ENCODE data around the gene THOC1.

THOC1 gene

DNA sequence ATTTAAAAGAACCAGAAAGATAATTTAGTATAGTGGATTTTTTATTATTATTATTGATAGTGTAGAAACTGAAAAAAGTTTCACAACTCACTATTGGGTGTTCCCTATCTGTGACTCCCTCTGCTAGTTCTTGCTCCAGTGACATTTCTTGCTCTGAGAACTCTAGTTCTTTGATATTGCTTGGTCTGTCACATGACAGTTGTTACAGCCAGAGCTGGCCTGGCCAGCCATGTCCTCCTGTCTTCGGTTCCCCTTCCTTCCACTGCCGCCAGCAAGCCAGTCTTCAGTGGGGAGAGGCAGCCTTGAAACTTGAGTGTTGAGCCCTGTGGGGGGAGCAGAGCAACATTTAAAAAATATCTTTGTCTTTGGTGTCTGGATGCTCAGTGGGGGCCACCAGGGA is 7.6 kb upstream of the THOC1 start:
- DNase-seq, result no peak
- no peak for ATAC-seq

DNA sequence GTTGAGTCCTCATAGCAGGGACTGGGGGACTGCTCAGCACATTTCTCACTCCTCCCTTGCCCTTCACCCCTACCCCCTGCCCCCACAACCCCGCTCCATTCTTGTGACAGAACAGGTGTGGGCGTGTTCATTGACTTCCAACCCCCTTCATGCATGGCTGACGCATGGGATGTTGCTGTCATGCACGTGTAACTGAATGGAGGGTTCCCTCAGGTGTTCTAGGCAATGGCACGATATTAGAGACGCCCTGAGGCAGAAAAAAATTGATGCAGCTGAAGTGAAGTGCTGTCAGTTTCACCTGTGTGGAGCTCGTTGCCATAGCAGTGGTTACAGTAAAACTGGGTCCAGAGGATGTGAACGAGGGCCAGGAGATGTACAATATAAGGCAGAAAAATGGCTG is 6.5 kb upstream of the THOC1 start:
- ATAC-seq, result no peak
- no peak for DNase-seq

DNA sequence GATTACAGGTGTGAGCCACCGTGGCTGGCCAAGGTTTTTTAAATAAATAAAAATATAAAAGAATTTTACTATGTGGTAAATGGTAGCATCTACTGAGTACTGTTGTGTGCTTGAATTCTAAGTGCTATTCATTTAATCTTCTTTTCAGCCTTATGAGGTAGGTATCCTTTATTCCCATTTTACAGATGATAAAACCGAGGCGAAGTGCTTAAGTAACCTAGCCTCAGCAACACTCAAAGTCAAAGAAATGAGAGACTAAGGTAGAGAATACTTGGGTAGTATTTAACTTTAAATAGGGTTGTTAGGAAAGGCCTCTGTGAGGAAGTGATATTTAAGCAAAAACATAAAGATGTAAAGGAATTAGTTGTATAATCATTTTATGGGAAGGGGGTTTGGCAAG is 5.7 kb upstream of the THOC1 start:
- ATAC-seq, result no peak

DNA sequence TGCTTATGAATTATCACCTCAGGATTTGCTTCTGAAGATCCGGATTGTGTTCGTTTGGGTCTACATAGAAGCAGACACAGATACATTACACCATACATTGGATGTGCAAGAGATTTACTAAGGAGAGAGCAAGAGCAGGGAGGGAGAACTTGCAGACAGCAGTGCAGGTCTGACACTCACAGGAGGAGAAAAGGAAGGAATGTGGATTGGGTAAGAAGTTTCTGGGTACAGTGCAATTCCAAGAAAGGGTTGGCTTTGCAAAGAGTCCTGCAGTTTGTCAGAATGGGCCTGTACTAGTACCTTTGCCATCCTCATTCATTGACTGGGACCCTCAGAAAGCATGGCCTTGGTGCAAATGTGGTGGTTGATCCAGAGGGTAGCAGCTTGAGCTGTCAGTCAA is 4.8 kb upstream of the THOC1 start:
- ATAC-seq (no peak), DNase-seq (no peak)

More for the DNA sequence above, 5.7 kb upstream of the THOC1 start:
- no peak for DNase-seq

DNA sequence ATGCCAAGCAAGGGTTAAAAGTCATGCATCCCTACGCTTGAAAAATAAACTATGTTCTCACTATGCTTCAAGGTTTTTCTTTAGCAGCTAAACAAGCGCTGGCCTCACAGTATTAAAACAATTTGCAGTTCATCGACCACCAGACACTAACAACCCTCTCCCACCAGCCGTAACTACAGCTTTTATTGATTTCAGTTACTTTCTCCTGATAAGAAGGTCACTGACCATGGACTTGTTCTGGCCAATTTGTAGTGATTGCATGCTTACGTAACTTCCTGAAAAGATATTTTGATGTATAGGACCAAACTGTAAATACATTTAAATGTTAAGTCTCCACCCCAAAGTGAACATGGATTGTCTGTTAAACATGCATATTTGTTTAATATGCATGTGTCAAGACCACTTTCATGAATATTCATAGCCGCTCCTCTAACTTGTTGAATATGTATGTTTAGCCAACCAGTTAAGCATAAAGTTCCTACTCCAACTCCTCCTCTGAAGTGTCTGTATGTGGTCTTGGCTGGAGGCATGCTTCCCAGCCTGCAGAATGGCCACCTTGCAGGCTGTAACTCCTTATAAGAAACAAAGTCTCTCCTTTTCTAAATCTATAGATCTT is 1.7 kb upstream of the THOC1 start:
- ATAC-seq (no peak), DNase-seq (no peak)

DNA sequence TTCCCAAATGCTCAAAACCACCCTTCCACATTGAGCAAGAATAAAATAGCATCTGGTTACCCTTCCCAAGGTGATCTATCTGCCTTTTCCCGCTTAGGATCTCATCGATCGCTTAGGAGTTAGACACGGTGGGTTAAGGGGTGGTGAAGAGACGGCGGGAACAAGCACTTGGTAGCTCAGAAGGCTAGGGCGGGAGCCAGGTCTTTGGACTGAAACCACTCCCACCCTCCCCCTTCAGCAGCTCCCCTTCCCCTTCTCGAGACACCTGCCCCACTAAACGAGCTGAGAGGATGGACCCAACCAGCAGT is 513 bp downstream of the THOC1 start:
- no peak for ATAC-seq
- DNase-seq, result no peak

DNA sequence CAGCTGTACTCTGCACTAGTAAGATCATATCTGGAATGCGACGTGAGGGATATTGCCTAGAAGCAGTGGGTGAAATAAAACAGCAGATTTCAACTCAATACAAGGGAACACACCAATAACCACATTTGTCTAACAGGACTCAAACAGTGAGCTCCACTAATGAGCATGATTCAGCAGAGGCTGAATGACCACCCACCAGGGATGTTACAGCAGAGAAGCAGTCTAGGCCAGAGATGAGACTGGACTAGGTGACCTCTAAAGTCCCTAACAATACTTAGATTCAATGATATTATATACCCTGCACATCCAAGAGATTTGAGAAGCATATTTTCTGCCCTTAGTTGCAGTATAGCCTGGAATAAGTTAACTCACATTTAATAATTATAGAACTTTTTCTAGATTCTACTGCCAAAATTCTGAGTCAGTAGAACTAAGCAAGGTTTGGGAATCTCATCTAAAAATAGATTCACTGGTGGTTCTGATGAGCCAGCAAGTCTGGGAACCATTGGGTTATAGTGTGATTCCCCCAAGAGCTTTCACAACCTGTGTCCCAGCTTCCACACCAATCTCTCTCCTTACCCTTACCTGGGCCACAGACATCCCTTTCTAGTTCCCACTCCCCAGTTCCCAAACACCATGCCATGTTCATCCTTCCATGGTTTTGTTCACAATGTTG is 6.3 kb downstream of the THOC1 start:
- DNase-seq, result no peak
- no peak for ATAC-seq

DNA sequence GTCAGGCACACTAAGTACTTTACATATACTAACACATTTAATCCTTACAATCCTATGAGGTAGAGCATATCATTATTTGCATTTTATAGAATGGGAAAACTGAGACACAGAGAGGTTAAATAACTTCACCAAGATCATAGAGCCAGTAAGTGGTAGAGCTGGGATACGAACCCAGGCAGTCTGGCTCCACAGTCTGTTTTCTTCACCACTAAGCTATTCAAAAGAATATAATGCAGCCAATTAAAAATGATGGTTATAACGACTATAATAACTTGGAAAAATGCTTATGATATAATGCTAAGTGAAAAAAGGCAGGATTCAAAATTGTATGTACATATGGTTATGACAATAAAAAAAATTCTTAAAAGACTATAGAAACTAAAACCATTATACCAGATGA is 7.3 kb downstream of the THOC1 start:
- ATAC-seq (no peak), DNase-seq (no peak)

DNA sequence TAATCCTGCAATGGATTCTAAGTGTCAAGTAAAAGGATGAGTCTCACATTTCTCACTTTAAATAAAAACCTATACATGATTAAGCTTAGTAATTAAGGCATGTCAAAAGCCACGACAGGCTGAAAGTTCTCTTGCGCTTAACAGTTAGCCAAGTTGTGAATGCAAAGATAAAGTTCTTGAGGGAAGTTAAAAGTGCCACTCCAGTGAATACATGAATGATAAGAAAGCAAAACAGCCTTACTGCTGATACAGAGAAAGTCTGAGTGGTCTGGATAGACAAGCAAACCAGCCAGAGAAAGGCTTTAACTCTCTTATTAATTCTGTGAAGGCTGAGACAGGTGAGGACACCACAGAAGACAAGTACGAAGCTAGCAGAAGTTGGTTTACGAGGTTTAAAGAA is 12.7 kb downstream of the THOC1 start:
- ATAC-seq (no peak), DNase-seq (no peak)

DNA sequence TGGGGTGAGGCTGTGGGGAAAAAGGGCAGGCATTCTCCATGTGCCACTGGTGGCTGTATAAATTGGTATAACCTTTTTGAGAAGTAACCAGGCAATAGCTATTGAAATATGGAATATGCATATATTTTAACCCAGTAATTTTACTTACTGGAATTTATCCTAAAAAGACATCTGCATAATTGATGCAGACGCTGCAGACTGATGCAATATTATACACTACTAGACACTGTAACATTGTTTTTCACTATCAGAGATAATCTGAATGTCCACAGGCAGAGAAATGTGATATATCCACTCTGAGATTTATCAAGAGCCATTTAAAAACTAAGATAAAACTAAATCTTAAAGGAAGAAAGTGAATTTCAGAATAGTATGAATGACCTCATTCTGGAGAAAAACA is 14.7 kb downstream of the THOC1 start:
- DNase-seq (no peak), ATAC-seq (no peak)

DNA sequence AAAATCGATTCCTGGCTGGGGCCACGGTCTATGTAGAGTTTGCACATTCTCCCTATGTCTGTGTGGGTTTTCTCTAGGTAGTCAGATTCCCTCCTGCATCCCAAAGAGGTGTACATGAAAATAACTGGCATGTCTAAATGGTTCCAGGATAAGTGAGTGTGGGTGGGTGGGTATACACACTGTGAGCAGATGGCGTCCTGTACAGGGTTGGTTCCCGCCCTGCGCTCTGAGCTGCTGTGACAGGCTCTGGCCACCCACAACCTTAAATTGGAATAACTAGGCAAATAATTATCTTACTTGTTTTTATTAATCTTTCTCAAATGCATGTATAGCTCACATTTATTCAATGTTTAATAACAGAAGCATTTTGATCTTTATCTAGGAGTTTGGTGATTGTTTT is 16.3 kb downstream of the THOC1 start:
- DNase-seq, result no peak
- ATAC-seq, result no peak

DNA sequence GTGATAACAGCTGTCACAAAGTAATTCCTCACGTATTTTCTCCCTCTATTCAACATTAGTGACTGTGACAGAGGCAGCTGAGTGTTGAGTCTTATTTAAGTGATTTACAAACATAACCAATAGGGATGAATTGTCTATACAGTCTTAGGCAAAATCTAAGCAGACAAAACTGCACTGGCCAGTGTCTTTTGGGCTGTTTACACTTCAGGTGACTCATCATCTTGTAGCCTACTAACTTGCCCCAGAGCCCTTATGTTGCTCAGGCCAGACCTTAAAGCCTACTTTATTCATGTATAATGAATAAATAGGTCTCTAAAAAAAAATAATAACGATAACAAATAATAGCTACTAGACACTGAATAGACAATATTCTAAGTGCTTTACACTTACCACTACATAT is 17.2 kb downstream of the THOC1 start:
- ATAC-seq (no peak), DNase-seq (no peak)

DNA sequence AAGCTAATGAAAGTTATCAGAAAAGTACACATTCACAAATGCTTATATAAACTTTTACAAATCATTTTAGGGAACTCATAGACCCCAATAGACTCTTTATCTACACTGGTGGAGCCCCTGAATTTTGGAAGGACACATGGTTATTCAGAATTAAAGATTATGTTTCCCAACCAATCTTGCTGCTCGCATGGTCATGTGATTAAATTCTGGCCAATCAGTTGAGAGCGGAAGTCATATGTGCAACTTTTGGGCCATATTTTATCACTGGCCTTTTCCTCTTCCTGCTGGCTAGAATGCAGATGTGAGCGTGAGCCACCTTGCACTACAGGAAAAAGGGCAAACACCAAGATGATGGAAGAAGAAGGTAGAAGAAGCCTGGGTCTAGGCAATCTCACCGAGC is 19.8 kb downstream of the THOC1 start:
- ATAC-seq (no peak), DNase-seq (no peak)

DNA sequence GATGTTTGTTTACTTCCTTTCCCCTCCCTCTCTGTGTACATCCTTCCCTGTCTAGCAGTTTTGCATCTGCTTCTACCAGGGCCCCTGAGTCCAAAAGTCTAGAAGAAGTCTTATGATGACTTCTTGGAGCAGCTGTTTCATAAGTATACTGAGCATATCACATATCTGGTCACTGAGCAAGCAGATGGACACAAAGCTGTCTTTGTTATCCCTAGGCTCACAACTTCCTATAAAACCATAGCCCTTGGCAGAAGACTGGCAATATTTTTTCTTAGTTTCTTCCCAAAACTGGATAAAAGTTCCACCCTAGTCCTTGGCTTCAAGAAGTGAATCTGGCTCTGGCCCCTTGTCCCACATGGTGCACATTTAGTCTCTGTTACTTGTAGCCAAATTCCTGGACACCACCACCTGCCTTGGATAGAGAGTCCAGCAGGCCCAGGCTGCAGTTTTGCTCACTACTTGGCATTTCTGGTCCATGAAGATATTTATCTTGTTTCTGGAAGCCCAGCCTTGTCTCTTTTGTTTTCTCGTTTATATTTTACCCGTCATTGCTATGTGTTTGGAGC is 22.5 kb downstream of the THOC1 start:
- no peak for DNase-seq
- ATAC-seq, result no peak

DNA sequence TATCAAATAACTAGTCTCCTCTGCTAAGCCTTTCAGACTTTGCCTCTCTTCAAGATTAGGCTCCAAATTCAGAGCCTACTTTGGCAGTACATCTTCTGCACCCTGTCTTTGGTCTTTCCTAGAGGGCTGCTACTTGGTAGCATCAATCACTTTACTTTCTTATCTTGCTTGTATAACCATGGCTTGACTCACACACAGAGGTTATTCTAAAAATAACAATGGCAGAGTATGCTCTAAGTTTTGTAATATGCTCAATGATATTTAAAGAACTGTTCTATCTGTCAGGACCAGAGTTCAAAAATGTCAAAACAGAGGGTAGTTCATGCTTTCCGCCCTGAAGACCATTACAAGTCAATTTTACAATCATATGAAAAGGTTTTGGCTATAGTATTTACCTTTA is 27.7 kb downstream of the THOC1 start:
- DNase-seq (no peak), ATAC-seq (no peak)

DNA sequence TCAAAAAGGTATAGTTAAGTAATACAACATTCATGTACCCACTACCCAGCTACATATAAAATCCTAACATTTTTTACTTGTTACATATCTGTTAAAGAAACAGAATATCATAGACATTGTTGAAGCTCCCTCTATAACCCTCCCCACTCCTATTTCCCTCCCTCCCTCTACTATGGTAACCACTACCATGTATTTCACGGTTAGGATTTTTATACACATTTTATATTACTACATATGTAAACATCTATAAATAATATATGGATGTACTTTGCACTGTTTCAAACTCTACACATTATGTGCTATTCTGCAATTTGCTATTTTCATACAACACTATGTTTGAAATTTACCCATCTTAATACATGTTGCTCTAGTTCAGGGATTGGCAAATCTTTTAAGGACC is 36.3 kb downstream of the THOC1 start:
- no peak for DNase-seq
- no peak for ATAC-seq

DNA sequence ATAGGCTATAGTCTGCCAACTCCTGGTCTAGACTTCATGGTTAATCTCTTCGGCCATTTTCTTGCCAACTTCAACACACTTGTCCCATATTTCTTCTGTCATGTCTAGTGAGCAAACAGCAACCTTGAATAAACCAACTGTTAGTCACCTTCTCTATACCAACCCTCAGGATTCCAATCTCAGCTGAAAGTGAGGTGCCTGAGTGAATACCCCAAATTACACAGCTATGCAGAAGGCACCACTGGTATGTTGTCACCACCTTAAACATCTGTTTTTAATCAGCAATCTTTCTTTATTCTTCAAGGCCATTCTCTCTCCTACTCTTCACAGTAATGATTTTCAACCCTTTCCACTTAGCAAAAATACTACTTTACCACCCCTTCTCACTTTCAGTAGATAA is 39.3 kb downstream of the THOC1 start:
- DNase-seq (no peak), ATAC-seq (no peak)

DNA sequence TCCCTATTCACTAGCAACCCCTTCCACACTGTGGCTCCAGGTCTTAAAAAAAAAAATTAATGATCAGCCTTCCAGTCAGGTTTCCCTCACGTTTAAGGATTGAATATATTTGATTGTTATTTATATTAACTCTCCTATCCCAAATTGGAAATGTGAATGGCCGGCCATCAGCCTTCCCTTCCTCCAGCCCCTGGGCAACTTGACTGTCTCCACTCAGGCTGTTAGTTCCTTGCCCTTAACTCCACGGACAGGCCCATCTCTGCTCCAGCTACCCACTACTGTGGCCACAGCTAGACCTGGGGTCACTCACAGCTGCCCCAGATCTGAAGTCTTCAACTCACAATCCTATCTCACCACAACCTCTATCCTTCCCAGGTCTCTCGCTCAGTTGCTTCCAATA is 39.9 kb downstream of the THOC1 start:
- ATAC-seq (no peak), DNase-seq (no peak)

DNA sequence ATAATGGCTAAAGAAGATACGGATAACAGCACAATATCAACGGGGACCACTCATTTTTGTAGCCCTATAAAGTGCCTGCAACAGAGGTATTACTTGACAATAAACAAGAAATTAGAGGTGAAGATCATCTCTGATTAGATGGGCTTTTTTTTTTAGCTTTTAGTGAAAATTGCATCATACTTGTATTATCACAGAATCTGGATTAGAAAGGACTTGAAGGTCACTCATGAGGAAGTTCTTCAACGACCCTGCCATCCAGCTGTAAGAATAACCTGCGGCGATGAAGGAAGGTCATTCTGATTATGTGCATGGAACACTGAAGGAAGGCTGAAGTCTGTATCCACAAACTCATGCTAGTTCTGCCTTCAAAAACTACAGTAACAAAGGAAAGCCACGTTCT is 40.5 kb downstream of the THOC1 start:
- ATAC-seq (no peak), DNase-seq (no peak)

DNA sequence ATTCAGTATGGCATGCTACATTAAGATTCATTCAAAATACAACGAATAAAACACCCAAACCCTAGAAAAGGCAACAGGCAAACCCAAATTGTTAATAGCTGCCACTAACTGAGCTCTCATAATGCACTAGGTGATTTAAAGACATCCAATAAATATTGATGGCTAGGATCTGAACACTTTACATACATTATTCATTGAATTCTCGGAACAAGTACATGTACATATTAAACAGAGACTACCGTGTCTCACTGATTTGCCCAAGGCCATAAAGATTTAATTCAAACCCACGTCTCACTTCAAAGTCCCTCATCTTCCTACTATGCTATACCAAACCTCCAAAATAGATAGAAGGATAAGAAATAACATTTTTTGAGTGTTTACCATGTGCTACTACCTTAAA is 42.1 kb downstream of the THOC1 start:
- no peak for ATAC-seq
- DNase-seq, result no peak

DNA sequence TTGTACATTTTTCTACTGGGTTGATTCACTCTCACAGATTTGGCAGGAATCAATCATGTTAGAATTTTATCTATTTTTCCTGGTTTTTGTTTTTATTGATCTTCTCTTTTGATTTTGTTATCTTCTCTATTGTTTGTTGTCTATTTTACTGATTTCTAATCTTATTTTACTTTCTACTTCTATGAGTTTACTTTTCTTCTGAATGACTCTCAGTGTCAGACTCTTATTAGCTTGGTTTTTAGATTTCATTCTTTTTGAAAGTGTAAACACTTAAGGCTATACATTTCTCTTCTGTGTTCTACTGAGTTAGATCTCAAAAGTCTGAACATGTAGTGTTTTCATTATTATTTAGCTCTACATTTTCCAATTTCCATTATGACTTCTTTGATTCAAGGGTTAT is 47.1 kb downstream of the THOC1 start:
- no peak for DNase-seq
- ATAC-seq, result no peak

DNA sequence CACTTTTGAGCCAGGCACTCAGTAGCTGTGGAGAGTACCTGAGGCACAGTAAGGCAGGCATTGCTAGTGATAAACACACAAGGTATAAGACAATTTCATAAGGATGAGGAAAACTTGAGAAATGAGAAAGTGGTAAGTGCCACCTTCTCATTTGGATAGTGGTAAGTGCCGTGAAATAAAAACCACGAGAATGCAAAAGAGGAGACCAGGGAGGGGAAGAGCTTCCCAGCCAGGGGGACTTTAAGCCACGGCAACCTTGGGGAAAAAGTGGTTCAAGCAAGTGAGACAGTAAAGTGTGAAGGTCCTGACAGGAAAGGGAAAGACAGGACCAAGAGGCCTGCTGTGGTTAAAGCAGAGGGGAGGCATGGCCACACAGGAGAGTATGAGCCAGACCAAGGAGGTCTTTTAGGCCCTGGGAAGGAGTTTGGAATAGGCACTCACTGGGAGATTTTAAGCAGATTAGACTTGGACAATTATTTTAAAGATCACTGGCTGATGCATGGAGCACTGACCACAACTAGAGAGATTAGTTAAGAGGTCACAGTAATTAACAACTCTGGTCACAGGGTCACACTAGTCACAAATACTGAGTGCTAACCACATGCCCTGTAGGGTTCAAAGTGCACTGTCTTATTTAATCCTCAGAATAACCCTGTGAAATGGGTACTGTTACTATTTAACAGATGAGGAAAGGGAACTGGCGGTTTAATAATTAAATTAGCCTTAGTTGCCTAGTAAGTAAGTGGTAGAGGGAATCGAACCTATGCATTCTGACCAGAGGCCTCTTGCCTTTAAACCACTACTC is 50.1 kb downstream of the THOC1 start:
- ATAC-seq, result peak; percentile 9
- no peak for DNase-seq

DNA sequence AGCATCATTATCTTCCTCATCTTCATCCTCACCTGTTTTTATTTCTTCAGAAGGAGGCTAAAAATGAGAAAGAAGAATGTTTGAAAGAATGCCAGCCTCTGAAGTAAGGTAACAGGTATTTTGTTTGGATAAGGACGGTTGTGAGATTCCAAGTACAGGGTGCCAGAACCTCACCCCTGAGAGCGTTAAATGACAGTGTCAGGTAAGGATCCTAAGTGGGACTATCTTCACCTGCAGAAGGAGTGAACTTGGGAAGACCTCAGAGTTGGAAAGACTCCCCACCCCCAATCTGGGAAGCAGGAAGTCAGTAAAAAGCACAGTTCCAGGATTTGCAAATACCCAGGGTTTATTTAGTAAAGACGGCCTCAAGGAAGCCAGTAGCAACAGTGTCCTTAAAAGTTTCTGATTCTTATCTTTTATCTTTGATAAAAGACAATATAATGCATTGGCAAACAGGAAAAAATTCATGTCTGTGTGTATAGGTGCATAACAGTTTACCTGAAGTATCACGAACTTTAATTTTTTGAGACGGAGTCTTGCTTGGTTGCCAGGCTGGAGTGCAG is 52.3 kb downstream of the THOC1 start:
- DNase-seq (no peak), ATAC-seq (no peak)
